ENCODE data around the gene CSRNP3.
"Not testable (repeated sequence)": the region's sequence is repeated elsewhere in the genome, so short reads cannot be mapped to it uniquely, and the experiment has no call there.

Gene CSRNP3

DNA sequence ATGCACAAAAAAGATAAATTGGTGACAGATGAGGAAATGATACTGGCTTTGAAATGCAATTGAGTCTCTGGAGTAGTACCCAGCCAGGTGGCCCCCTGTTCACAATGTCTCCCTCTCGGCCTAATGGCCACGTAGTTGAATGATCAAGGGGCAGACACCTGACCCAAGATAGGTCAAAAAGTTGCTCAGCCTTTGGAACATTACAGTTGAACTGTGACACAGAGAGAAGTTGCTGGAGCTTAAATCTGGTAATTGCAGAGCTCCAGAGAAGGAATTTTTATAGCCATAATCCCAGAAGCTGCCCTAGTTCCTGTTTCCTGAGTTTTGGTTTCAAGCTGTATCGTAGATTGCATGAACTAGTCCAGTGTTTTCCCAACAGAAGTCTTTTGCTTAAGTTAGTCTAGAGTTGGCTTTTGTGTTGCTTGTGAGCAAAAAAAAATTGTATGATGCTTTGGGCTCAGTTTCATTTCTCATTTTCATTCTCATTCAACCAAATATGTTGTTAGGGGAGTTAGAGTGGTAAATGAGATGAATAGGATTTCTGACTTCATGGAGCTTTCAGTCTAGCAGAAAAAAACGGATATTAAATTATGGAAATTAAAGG is 117.9 kb downstream of the CSRNP3 start:
- DNase-seq (ENCODE audit: low read depth, low spot score) = no peak

DNA sequence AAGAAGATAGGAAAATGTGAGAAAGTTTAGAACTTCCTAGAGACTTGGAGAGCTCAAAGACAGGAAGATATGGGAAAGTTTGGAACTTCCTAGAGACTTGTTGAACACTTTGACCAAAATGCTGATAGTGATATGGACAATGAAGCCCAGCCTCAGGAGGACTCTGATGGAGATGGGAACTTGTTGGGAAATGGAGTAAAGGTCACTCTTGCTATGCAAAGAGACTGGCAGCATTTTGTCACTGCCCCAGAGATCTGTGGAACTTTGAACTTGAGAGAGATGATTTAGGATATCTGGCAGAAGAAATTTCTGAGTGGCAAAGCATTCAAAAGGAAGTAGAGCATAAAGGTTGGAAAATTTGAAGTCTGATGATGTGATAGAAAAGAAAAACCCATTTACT is 121.5 kb downstream of the CSRNP3 start:
- DNase-seq (ENCODE audit: low read depth, low spot score) = not testable (repeated sequence)

DNA sequence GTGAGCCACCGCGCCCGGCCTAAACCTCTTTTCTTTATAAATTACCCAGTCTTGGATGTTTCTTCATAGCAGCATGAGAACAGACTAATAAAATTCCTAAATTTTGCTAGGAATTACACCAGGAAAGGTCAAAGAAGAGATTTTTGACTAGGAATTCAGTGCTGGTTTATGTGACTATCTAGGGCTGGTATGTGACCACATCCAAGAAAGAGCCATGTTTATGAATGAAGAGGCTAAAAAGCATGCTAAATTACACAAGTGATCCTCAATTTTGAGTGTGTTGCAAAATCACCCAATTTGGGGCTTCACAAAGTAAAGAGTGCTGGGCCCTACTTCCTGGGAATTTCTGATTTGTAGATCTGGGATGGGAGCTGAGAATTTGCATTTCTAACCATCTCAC is 123.6 kb downstream of the CSRNP3 start:
- DNase-seq (ENCODE audit: low read depth, low spot score) = no peak

DNA sequence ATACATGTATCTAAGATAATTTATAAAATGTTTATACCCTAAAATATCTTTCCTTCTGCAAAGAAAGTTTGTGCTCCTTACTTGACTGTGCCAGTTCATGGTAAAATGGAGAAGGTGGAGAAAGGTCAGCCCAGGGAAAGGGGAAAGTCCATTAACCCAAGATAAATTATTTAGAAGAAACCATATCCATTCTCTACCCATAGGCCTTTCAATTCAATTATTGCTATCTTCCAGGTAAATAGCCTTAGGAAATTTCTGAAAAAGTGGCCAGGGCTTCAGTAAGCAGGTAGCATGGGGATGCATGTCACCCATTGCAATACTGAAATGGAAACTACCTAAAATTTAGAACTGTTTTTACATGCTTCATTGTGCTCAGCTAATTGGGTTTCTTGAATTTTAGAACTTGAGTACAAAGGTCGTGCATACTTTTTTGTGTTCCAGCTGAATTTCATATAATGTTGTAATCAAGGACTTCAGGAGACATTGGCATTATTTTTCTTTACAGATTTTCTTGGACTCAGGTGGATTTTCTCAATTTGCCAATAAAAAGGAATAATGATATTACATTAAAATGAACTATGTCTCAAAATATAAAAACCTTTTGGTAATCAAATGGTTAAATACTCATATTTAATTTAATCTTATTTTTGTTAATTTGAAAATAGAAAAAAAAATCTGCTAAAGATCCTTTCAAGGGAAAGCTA is 124.9 kb downstream of the CSRNP3 start:
- no peak for DNase-seq (ENCODE audit: low read depth, low spot score)

DNA sequence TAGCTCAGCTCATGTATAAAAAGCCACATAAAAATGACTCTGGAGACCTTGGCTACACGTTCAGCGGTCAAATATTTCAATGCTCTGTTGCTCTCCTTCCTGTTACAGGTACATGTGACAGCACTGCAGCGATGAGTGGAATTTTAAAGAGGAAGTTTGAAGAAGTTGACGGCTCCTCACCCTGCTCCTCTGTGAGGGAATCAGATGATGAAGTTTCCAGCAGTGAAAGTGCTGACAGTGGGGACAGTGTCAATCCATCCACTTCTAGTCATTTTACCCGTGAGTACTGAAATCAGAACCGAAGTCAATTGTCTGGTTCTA is 125.4 kb downstream of the CSRNP3 start:
- no peak for DNase-seq (ENCODE audit: low read depth, low spot score)

DNA sequence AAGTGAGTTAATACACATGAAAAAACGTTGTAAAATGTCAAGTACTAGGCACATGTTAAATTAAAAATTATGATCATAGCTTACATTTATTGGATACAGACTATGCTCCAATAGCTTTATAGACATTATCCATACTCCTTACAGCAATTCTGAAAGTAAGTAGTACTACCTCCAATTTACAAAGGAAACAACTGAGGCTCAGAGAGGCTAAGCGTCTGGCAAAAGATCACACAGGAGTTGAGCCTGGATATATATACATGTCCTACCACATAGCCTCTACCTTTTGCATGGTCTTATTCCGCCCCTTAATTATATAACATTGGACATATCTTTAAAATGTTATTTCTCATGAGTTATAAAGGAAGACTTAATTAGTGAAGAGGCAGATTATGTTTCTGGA is 127.3 kb downstream of the CSRNP3 start:
- DNase-seq (ENCODE audit: low read depth, low spot score) = no peak

DNA sequence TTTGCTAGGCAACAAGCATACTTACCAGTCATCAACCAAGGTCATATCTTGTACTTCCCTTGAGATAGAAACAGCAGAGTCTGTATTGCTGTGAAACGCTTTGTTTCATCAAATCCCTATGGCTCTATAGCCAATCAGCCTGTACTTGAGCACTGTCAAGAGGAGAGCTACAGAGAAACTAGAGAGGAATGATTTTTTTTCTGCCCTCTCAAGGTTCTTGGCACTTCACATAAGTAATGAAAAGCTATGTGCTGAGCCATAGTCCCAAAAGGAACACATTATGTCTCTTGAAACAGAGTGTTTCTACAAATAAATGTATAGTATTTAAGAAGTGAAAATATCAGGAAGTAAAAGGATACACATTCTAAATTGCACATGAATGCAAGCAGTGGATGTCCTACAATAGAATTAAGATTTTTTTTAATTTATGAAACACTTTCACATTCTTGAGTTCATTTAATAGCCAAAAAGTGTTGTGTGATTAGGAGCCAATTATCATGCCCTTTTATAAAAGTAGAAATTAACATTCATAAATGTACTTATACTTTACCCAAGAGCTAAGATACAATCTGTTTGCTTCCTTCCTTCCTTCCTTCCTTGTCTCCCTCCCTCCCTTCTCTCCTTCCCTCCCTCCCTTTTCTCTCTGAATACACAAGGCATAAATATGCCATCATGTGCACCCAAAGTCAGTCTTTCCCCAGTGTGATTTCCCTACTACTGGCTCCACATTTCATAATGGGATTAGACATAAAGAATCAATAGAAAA is 131.8 kb downstream of the CSRNP3 start:
- no peak for DNase-seq (ENCODE audit: low read depth, low spot score)

DNA sequence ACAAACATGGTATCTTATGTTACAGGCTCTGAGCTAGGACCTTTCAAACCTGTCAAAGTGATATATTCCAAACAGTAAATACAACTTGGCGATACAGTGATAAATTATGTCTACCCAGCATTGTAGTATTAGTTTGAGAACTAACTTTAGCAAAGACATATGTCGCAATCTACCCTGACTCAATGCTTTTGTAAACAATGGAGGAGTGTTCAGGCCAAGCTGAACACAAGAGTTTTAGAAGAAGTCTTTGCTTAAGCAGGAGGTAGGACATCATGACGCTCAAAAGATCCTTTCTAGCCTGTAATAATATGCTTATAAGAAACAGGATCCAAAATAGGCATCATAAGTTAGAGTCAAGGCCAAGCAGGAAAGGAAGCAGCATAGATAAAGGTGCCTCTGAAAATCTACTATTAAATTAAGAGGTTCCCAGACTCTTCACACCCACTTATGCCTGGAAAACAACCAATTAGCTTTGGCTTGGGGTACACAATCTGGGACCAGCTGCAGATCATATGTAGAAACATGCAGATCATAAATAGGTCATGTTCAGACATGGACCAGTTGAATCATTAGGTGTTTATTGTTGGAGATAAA is 132.5 kb downstream of the CSRNP3 start:
- peak; percentile 18 for DNase-seq (ENCODE audit: low read depth, low spot score)

DNA sequence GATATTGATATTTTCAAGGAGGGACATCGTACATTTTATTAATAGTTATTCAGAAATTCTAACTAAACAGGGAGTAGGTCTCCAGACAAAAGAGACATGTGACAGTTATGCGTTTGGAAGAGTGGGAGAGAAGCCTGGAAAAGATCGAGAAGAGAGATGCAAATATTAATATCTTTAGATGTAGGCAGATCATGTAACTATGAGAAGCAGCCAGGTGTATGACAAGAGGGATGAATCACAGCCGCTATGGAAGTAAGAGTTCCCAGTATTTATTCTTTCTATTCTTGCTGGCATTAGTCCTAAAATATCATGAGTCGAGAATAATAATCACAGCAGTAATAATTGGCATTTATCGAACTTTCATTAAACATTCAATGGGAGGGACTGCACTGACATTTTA is 140.2 kb downstream of the CSRNP3 start:
- DNase-seq (ENCODE audit: low read depth, low spot score) = no peak

DNA sequence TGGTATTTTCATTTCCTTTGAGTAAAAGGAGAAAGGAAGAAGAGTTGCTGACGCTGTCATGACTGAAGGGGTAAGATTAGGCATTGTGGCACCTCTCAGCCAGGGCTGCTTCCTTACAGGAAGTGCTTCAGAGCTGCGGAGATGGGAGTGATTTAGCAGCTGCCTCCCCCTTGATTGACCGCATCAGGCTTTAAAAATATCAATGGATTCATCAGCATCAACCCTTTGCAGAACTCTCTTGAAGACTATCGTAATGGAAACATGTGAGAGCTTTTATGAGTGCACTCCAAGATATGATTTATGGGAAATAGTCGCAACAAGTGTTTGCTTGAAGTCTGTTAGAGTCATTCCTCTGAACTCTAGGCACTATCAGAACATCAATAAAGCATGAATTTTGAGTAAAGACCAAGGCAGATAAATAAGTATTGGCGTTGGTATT is 141.1 kb downstream of the CSRNP3 start:
- DNase-seq (ENCODE audit: low read depth, low spot score) = no peak

DNA sequence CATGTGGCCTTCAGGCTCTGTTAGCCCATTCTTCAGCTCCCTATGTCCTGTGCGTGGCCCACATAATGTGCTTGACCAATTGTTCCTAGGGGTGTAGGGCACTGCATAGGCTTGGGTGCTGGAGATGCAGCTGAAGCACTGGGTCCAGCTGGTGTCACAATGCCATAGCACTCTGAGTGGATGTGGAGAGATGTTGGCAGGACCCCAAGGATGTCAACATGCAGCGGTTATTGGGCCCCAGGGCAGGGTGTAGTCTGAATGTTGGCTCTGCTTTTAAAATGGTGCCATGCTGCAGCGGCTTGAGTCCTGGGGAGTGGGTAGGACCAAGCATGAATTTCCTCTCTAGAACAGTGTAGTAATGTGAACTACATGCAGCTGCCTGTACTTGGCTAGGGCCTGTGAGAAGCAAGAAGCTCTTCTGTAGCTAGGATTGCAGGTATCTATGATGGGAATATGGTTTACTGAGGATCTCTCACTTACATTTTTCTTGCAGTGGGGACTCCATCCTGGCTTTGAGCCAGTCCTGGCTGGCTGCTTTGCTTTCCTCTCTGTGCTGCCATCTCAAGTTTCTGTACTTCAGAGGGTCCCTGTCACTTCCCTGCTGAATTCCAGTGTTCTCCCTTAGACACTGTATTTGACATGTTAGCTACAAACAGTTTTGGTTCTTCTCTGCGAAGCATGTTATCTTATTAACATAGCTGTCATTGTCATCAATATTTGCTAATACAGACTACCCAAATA is 148.4 kb downstream of the CSRNP3 start:
- no peak for DNase-seq (ENCODE audit: low read depth, low spot score)

DNA sequence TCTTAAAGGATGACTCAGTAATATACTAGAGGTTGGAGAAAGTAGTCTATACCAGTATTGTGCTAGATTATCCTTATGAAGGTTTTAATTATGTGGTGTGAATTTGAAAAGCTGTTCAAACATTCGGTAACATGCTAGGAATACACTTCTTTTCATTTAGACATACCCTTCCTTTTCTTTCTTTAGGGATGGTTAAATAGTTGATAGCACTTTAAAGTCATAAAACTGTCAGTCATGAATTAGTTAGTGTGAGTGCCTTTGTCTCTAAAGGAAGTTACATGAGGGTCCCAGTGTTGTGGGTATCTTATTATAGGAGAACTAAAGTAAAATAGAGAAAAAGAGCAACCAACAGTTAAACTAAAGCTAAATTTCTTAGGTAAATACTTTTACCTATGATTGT is 149.3 kb downstream of the CSRNP3 start:
- DNase-seq (ENCODE audit: low read depth, low spot score) = no peak

DNA sequence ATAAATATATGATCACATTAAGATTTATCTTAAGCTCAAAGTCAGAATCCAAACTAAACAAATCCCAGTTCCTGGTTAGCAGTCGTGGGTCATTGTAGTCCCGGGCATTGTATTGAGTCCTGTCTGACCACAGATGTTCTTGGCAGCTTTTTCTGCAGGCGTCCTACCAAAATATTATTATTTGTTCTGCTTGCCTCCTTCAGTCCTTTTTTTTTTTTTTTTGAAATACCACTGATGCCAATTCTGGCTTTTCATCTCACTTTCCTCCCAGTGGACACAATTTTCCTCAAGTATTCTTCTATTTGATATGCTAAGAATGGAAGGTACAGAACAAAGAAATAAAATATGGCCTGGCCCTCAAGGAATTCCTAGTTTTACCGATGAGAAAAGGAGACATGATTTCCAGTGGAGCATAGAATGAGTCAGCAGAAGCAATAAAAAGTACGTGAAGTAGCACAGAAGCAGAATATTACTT is 151.6 kb downstream of the CSRNP3 start:
- DNase-seq (ENCODE audit: low read depth, low spot score) = peak; percentile 65

DNA sequence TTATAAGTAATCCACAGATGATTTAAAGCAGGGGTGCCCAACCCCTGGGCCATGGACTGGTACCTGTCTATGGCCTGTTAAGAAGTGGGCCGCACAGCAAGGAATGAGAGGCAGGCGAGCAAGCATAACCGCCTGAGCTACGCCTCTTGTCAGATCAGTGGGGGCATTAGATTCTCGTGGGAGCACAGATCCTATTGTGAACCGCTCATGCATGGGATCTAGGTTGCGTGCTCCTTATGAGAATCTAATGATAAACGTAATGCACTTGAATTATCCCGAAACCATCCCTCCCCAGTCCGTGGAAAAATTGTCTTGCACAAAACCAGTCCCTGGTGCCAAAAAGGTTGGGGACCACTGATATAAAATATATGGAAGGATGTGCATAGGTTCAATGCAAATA is 153.7 kb downstream of the CSRNP3 start:
- DNase-seq (ENCODE audit: low read depth, low spot score) = no peak

DNA sequence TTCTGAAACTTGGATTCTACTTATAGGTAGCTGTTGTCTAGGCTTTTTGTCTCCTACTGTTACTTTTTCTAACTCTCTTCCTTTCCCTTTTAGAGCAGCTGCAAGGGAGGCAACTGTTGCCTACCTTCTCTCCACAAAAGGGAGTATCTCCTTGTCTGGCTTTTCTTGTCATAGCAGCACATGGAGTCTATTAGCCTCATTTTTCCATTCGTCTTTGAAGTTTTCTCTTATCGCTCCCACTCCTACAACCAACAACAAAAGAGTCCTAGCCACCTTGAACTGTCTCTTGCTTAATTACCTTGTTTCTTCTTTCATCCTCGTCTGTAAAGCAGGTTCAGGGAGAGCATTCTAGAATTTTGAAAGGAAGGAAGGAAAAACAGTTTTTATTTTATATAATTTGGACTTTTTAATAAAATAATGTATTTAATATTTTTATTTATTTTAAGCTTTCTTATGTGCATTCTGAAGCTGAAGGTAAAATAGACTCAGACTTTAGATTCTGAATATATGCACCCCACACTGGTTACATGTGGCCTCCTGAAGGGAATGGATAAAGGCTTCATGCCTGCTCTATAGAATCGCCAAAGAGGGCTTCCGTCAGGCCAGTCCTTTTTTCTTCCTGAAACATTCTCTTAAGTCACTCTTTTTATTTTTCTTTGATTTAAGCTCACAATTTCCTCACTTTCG is 154.4 kb downstream of the CSRNP3 start:
- DNase-seq (ENCODE audit: low read depth, low spot score) = no peak

DNA sequence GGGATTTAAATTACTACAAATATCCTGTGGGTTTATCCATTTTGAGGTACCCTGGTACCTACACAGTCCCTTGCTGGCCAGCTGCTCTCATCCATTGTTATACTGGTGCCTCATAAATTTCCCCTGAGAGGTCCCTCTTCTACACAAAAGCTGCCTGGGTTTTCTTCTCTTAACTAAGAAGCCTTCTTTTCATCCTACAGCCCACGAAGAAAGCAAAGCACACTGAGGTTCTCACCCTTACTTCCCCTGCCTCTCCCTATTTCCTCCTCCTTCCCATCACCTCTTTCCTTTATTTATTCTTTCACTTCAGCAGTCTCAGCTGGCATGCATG is 154.9 kb downstream of the CSRNP3 start:
- no peak for DNase-seq (ENCODE audit: low read depth, low spot score)

DNA sequence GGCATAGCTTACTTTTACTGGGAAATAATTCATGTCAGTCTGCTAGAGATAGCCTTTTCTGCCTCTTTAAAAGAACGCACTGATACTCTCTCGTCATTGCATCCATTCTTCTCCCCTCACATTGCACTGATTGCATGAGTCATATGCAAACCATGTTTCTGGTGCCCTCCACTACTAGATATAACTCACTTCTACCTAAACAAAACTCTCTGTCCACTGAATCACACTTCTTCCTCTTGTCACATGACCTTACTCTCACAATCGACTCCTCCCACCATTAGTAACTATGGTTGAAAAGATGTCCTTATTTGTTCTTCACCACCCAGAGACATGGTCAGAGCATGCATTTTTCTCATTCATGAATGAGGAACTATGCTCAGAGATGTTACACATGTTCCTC is 158.0 kb downstream of the CSRNP3 start:
- DNase-seq (ENCODE audit: low read depth, low spot score) = no peak

DNA sequence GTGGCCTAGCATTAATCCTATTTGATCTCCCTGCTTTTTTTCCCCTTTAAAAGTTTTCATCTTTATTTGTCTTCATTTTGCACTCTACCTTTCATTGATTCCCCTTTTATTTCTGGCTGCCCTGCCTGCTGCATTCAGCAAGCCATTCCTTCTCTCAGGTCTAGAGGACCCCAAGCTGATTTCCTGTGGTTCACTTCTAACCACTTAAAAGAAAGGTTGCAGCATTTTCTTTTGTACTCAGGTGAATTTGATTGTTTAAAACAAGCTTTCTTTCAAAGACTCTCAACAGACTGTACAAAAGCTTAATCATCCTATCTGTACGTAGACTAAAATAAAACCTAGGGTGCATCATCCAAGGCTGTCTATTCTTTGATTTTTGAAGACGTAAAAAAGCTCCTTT is 160.3 kb downstream of the CSRNP3 start:
- no peak for DNase-seq (ENCODE audit: low read depth, low spot score)

DNA sequence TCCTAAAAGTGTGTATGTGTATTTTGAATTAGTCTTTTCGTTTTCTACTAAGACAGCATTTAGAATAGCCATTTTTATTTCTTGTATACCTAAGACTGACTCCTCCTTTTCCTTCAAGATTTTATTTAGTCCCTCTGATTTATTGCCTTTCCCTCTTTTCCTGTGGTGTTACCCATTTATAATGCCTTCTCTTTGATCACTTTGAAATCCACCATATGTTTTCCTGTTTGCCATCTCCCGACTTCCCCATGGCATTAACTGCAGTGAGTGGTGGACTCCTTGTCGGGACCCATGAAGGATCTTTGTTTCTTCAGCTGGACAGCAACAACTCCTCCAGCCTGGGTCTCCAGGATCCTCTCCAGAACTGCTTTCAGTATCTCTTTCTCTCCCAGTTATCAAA is 160.7 kb downstream of the CSRNP3 start:
- DNase-seq (ENCODE audit: low read depth, low spot score) = no peak

DNA sequence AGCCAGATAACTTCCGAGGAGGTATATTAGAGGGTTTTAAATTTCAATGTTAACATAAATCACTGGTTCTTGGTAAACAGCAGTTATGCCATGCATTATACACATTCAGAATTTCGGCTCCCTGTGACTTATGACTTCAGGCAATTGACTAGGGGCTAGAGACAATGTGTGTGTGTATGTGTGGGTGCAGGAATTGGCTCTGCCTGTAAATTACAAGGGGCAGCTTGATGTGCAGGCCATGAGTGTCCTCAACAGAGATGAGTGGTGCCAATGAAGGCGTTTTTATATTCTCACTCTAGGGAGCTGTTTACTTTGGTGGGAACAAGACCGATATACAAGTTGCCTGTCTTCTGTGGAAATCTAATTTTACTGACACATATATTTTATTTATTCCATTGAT is 161.6 kb downstream of the CSRNP3 start:
- DNase-seq (ENCODE audit: low read depth, low spot score) = no peak

DNA sequence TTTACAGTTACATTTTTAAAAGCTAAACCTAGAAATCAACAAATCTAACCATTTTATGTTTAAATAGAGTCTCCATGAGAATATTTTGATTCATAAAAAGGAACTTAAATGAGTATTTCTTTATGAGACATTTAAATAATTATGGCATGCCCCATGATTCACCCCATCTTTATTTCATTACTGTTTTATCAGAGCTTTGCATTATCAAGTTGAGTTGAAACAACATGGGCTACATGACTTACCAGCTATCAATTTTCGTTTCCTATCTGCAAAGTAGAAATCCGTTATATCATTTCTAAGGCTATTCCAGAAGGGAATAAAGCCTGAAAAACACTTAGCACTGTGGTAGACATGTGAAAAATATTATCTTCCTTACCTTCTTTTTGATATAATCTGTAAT is 163.1 kb downstream of the CSRNP3 start:
- DNase-seq (ENCODE audit: low read depth, low spot score) = no peak

All from smooth muscle cell of the brain vasculature (primary cell).